Measurements from ENCODE around the gene ANKRD33.

The ANKRD33 gene

GRCh38 chr12:51860986-51861385, 26.9 kb upstream of the ANKRD33 start:
- no peak for DNase-seq (ENCODE audit: low spot score)

- no peak for DNase-seq (ENCODE audit: low spot score)
Measured at GRCh38 chr12:51862947-51863346, 25.0 kb upstream of the ANKRD33 start.

GRCh38 chr12:51863363-51863932, 24.5 kb upstream of the ANKRD33 start:
- no peak for DNase-seq (ENCODE audit: low spot score)

GRCh38 chr12:51863933-51864832, 23.7 kb upstream of the ANKRD33 start:
- no peak for DNase-seq (ENCODE audit: low spot score)

- DNase-seq (ENCODE audit: low spot score) = no peak
Measured at GRCh38 chr12:51864833-51865670, 22.9 kb upstream of the ANKRD33 start.

- DNase-seq (ENCODE audit: low spot score) = no peak
Measured at GRCh38 chr12:51865757-51866270, 22.1 kb upstream of the ANKRD33 start.

- DNase-seq (ENCODE audit: low spot score) = no peak
Measured at GRCh38 chr12:51866324-51866723, 21.6 kb upstream of the ANKRD33 start.

- no peak for DNase-seq (ENCODE audit: low spot score)
Measured at GRCh38 chr12:51866762-51867161, 21.1 kb upstream of the ANKRD33 start.

GRCh38 chr12:51867371-51867770, 20.5 kb upstream of the ANKRD33 start:
- DNase-seq (ENCODE audit: low spot score) = no peak

GRCh38 chr12:51867796-51868428, 20.0 kb upstream of the ANKRD33 start:
- no peak for DNase-seq (ENCODE audit: low spot score)

GRCh38 chr12:51868821-51869495, 18.9 kb upstream of the ANKRD33 start:
- DNase-seq (ENCODE audit: low spot score) = no peak

GRCh38 chr12:51869496-51869865, 18.4 kb upstream of the ANKRD33 start:
- DNase-seq (ENCODE audit: low spot score) = no peak

- no peak for DNase-seq (ENCODE audit: low spot score)
Measured at GRCh38 chr12:51869931-51870330, 18.0 kb upstream of the ANKRD33 start.

GRCh38 chr12:51870504-51870903, 17.4 kb upstream of the ANKRD33 start:
- no peak for DNase-seq (ENCODE audit: low spot score)

GRCh38 chr12:51871126-51871525, 16.8 kb upstream of the ANKRD33 start:
- DNase-seq (ENCODE audit: low spot score) = no peak

GRCh38 chr12:51871918-51872688, 15.8 kb upstream of the ANKRD33 start:
- no peak for DNase-seq (ENCODE audit: low spot score)

GRCh38 chr12:51872689-51872981, 15.3 kb upstream of the ANKRD33 start:
- DNase-seq (ENCODE audit: low spot score) = no peak

- no peak for DNase-seq (ENCODE audit: low spot score)
Measured at GRCh38 chr12:51873251-51873994, 14.5 kb upstream of the ANKRD33 start.

GRCh38 chr12:51874000-51874399, 13.9 kb upstream of the ANKRD33 start:
- no peak for DNase-seq (ENCODE audit: low spot score)

- DNase-seq (ENCODE audit: low spot score) = no peak
Measured at GRCh38 chr12:51874486-51874885, 13.4 kb upstream of the ANKRD33 start.
